ENCODE results near the gene OXTR. TPM values are rescaled to one million over a fixed set of nuclear protein-coding genes. Genes with fewer than 3 reads are reported as not detected.

OXTR gene
- polyA plus RNA-seq, 1 donor from 2014 or later = 0.14 TPM

GRCh38 chr3:8739757-8740504 is 29.5 kb downstream of the OXTR start:
- no peaks in the 10 kb centered on the region for H3K9me3 Mint-ChIP-seq
- peaks cover 8% of the 10 kb centered on the region for H3K27me3 Mint-ChIP-seq
- no peak overlapping the region for H3K4me3 Mint-ChIP-seq
- H3K36me3 Mint-ChIP-seq = no peaks in the 10 kb centered on the region
- H3K27ac Mint-ChIP-seq = no peak overlapping the region
- no peaks in the 10 kb centered on the region for H3K4me1 Mint-ChIP-seq

GRCh38 chr3:8738639-8739038 is 30.8 kb downstream of the OXTR start:
- H3K9me3 Mint-ChIP-seq = no peaks in the 10 kb centered on the region
- no peak overlapping the region for H3K27ac Mint-ChIP-seq
- no peak overlapping the region for H3K4me3 Mint-ChIP-seq
- H3K27me3 Mint-ChIP-seq = peaks cover 8% of the 10 kb centered on the region
- no peaks in the 10 kb centered on the region for H3K36me3 Mint-ChIP-seq
- no peaks in the 10 kb centered on the region for H3K4me1 Mint-ChIP-seq

- Mint-ChIP-seq H3K9me3 (no peaks in the 10 kb centered on the region), H3K4me3 (no peak overlapping the region), H3K27ac (no peak overlapping the region), H3K36me3 (no peaks in the 10 kb centered on the region), H3K4me1 (no peaks in the 10 kb centered on the region), H3K27me3 (peaks cover 8% of the 10 kb centered on the region)
These were observed 31.6 kb downstream of the OXTR start for GRCh38 chr3:8737823-8738222.

GRCh38 chr3:8737301-8737700 is 32.1 kb downstream of the OXTR start:
- Mint-ChIP-seq H3K27me3 (peaks cover 8% of the 10 kb centered on the region), H3K9me3 (no peaks in the 10 kb centered on the region), H3K4me3 (no peak overlapping the region), H3K36me3 (no peaks in the 10 kb centered on the region), H3K27ac (no peak overlapping the region), H3K4me1 (no peaks in the 10 kb centered on the region)

GRCh38 chr3:8736436-8736835 is 33.0 kb downstream of the OXTR start:
- Mint-ChIP-seq H3K27ac (no peak overlapping the region), H3K27me3 (peaks cover 6% of the 10 kb centered on the region), H3K36me3 (no peaks in the 10 kb centered on the region)

GRCh38 chr3:8734908-8735307 is 34.5 kb downstream of the OXTR start:
- peaks cover 6% of the 10 kb centered on the region for H3K27me3 Mint-ChIP-seq

More at GRCh38 chr3:8736436-8736835, 33.0 kb downstream of the OXTR start:
- H3K9me3 Mint-ChIP-seq = no peaks in the 10 kb centered on the region
- peaks cover 0 to 1% (median 0%) of the 10 kb centered on the region in 3 donors for H3K4me1 Mint-ChIP-seq
- H3K4me3 Mint-ChIP-seq = no peak overlapping the region

GRCh38 chr3:8734137-8734878 is 35.1 kb downstream of the OXTR start:
- no peak overlapping the region for H3K27ac Mint-ChIP-seq
- peaks cover 0 to 1% (median 0%) of the 10 kb centered on the region in 3 donors for H3K4me1 Mint-ChIP-seq
- H3K36me3 Mint-ChIP-seq = no peaks in the 10 kb centered on the region
- H3K9me3 Mint-ChIP-seq = no peaks in the 10 kb centered on the region
- peaks cover 6% of the 10 kb centered on the region for H3K27me3 Mint-ChIP-seq
- no peak overlapping the region for H3K4me3 Mint-ChIP-seq

More at GRCh38 chr3:8734908-8735307, 34.5 kb downstream of the OXTR start:
- Mint-ChIP-seq H3K27ac (no peak overlapping the region), H3K4me3 (no peak overlapping the region), H3K36me3 (no peaks in the 10 kb centered on the region), H3K4me1 (peaks cover 0 to 1% (median 0%) of the 10 kb centered on the region in 3 donors), H3K9me3 (no peaks in the 10 kb centered on the region)

- Mint-ChIP-seq H3K9me3 (no peaks in the 10 kb centered on the region), H3K4me3 (no peak within 1 kb of the TSS), H3K27me3 (peaks cover 7% of the 10 kb centered on the region), H3K36me3 (no peaks in the 10 kb centered on the region), H3K4me1 (peaks cover 0 to 1% (median 0%) of the 10 kb centered on the region in 3 donors), H3K27ac (no peak within 1 kb of the TSS)
These were observed 35.9 kb downstream of the OXTR start, which contains the start of gene CAV3 for GRCh38 chr3:8733332-8734094. CAV3 (plus strand) TSS chr3:8733802; CDS start chr3:8733877, 75 bp downstream.

- Mint-ChIP-seq H3K4me1 (peaks cover 0 to 1% (median 0%) of the 10 kb centered on the region in 3 donors), H3K4me3 (no peak overlapping the region), H3K9me3 (no peaks in the 10 kb centered on the region), H3K27ac (no peak overlapping the region), H3K27me3 (peaks cover 7% of the 10 kb centered on the region), H3K36me3 (no peaks in the 10 kb centered on the region)
These were observed 37.0 kb downstream of the OXTR start for GRCh38 chr3:8732413-8732812.

- no peak overlapping the region for H3K4me3 Mint-ChIP-seq
- H3K4me1 Mint-ChIP-seq = peaks cover 0 to 1% (median 0%) of the 10 kb centered on the region in 3 donors
- H3K9me3 Mint-ChIP-seq = peaks cover 0 to 4% (median 3%) of the 10 kb centered on the region in 3 donors
- peaks cover 1% of the 10 kb centered on the region for H3K27me3 Mint-ChIP-seq
- H3K27ac Mint-ChIP-seq = no peak overlapping the region
- H3K36me3 Mint-ChIP-seq = no peaks in the 10 kb centered on the region
These were observed 38.8 kb downstream of the OXTR start for GRCh38 chr3:8730656-8731055.

GRCh38 chr3:8729479-8729878 is 39.9 kb downstream of the OXTR start:
- H3K27me3 Mint-ChIP-seq = peaks cover 1% of the 10 kb centered on the region
- H3K36me3 Mint-ChIP-seq = no peaks in the 10 kb centered on the region
- peaks cover 0 to 8% (median 4%) of the 10 kb centered on the region in 3 donors for H3K9me3 Mint-ChIP-seq
- H3K4me3 Mint-ChIP-seq = no peak overlapping the region
- peaks cover 0 to 1% (median 0%) of the 10 kb centered on the region in 3 donors for H3K4me1 Mint-ChIP-seq
- H3K27ac Mint-ChIP-seq = no peak overlapping the region

- Mint-ChIP-seq H3K27ac (peak overlapping the region in 1 of 3 donors; percentile 12), H3K4me1 (peaks cover 0 to 1% (median 0%) of the 10 kb centered on the region in 3 donors), H3K4me3 (no peak overlapping the region), H3K9me3 (peaks cover 0 to 16% (median 4%) of the 10 kb centered on the region in 3 donors), H3K27me3 (peaks cover 1% of the 10 kb centered on the region), H3K36me3 (no peaks in the 10 kb centered on the region)
These were observed 41.6 kb downstream of the OXTR start for GRCh38 chr3:8727605-8728512.

- Mint-ChIP-seq H3K36me3 (no peaks in the 10 kb centered on the region), H3K9me3 (peaks cover 0 to 17% (median 6%) of the 10 kb centered on the region in 3 donors), H3K27ac (no peak overlapping the region), H3K4me3 (no peak overlapping the region), H3K4me1 (no peaks in the 10 kb centered on the region), H3K27me3 (peaks cover 1% of the 10 kb centered on the region)
These were observed 45.2 kb downstream of the OXTR start for GRCh38 chr3:8724108-8724752.

- Mint-ChIP-seq H3K4me3 (no peak overlapping the region), H3K36me3 (no peaks in the 10 kb centered on the region), H3K27ac (no peak overlapping the region), H3K4me1 (no peaks in the 10 kb centered on the region), H3K27me3 (no peaks in the 10 kb centered on the region), H3K9me3 (peaks cover 0 to 17% (median 6%) of the 10 kb centered on the region in 3 donors)
These were observed 45.8 kb downstream of the OXTR start for GRCh38 chr3:8723612-8724011.
